ENCODE measurements around the gene CTBP2. TPM values are rescaled to one million over a fixed set of nuclear protein-coding genes. Genes with fewer than 3 reads are reported as not detected.

CTBP2 gene
- total RNA-seq, 2 donors from 2014 or later, result 75.3 to 109 TPM

DNA sequence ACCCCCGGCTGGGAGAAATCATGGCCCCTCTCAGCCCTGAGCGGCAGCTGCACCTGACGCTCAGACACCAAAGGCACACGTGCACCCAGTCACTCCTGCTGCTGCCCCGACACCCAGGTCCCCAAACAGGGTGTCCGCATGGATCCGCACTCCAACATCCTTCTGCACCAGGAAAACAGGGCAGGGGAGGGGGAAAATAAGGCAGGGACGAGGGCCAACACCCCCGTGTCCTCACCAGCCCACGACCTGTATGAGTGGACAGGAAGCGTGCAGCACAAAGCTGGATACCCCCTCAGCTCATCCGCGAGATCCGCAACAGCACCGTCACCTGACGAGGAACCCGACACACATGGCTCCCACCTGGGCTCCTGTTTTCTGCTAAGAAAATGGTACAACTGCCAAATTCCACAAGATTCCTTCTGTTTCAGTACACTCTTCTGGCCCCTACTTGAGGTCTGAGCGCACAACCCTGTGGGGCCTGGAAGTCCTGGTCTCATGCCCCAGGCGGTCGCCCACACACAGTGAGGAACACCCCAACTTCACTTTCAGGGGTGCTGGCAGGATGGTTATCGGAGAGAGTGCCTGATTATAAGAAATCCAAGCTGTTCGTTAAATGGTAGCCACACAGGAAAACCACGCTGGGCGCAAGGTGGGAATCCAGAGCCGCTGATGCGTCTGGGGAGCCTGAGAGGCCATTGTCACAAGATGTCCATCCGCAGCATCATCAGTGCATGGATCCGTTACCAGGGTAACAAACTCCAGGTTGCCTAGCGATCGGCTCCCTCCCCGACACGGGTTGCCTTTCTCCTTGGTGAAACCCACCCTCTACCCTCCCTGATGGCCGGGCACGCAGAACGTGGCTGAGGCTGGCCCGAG lies 154.8 kb downstream of the CTBP2 start:
- Mint-ChIP-seq H3K4me1 (peaks cover 16% of the 10 kb centered on the region), H3K27ac (peak overlapping the region; percentile 48), H3K9me3 (no peaks in the 10 kb centered on the region), H3K4me3 (no peak overlapping the region), H3K27me3 (ENCODE audit: insufficient read depth) (no peaks in the 10 kb centered on the region), H3K36me3 (ENCODE audit: low read depth) (peaks cover 14% of the 10 kb centered on the region)
- no peaks in the 10 kb centered on the region for H3K4me1 ChIP-seq (ENCODE audit: control insufficient read depth, insufficient read depth, low read length)
- no peak overlapping the region for H3K27ac ChIP-seq (ENCODE audit: low read depth, low read length)
- WGBS, 2 experiments (ENCODE audit: insufficient coverage in 1 of 2, insufficient read length in 1 of 2), result 95 to 97% methylated on average over 27 to 36 of the region's 36 CpGs
- H3K36me3 ChIP-seq (ENCODE audit: control insufficient read depth, insufficient read depth, low read length), result peaks cover 13% of the 10 kb centered on the region
- no peaks in the 10 kb centered on the region for H3K27me3 ChIP-seq (ENCODE audit: control insufficient read depth, insufficient read depth, low read length, poor library complexity, severe bottlenecking)
- no peaks in the 10 kb centered on the region for H3K9me3 ChIP-seq (ENCODE audit: control insufficient read depth, low read length)
- TF ChIP-seq, protein P1, sequence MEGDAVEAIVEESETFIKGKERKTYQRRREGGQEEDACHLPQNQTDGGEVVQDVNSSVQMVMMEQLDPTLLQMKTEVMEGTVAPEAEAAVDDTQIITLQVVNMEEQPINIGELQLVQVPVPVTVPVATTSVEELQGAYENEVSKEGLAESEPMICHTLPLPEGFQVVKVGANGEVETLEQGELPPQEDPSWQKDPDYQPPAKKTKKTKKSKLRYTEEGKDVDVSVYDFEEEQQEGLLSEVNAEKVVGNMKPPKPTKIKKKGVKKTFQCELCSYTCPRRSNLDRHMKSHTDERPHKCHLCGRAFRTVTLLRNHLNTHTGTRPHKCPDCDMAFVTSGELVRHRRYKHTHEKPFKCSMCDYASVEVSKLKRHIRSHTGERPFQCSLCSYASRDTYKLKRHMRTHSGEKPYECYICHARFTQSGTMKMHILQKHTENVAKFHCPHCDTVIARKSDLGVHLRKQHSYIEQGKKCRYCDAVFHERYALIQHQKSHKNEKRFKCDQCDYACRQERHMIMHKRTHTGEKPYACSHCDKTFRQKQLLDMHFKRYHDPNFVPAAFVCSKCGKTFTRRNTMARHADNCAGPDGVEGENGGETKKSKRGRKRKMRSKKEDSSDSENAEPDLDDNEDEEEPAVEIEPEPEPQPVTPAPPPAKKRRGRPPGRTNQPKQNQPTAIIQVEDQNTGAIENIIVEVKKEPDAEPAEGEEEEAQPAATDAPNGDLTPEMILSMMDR (conservative IDR thresholded peaks at IDR 0.05), result no peak
- no peak overlapping the region for H3K9ac ChIP-seq (ENCODE audit: extremely low read depth, low read length, poor library complexity, severe bottlenecking)
- no peak for DNase-seq
- no peak overlapping the region for H3K4me3 ChIP-seq (ENCODE audit: low read length)

DNA sequence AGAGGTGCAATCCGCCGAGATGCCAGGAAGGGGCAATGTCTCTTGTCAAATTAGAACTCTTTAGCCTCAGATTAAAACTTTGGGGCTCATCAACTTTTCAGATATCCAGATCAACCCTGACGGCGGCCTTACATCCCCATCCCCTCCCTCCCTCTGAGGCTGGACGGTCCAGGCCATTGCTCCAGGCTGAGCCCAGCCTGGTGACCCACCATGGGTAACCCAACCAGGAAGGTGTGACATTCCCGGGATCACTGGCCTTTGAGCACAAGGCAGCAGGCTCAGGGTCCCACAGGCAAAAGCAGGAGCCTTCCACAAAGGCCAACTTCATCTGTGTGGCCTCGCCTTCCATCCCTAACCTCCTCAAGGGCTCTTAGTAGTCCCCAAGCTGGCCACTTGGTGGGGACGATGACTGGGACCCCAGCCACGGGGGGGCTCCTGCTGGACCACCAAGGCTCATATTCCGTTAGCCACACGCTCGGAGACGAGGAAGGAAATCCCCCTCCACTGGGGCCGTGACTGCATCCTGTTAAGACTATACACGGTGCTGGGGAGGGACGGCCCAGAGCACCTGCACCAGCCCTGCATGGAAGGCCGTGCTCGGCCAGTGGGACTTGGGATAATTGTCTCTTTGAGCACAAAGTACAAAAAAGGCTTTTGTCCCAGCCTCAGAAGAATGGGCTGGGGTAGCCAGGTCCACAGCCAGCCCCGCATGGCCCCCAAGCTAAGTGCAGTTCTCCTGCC lies 155.6 kb downstream of the CTBP2 start:
- Histone ChIP-seq H3K4me1 (ENCODE audit: control insufficient read depth, insufficient read depth, low read length) (no peaks in the 10 kb centered on the region), H3K4me3 (ENCODE audit: low read length) (no peak overlapping the region), H3K36me3 (ENCODE audit: control insufficient read depth, insufficient read depth, low read length) (peaks cover 16% of the 10 kb centered on the region), H3K27ac (ENCODE audit: low read depth, low read length) (no peak overlapping the region), H3K27me3 (ENCODE audit: control insufficient read depth, insufficient read depth, low read length, poor library complexity, severe bottlenecking) (no peaks in the 10 kb centered on the region), H3K9me3 (ENCODE audit: control insufficient read depth, low read length) (no peaks in the 10 kb centered on the region), H3K9ac (ENCODE audit: extremely low read depth, low read length, poor library complexity, severe bottlenecking) (no peak overlapping the region)
- peak overlapping the region; percentile 48 for H3K27ac Mint-ChIP-seq
- peaks cover 10% of the 10 kb centered on the region for H3K4me1 Mint-ChIP-seq
- TF ChIP-seq, protein P1 (conservative IDR thresholded peaks at IDR 0.05), result no peak
- no peaks in the 10 kb centered on the region for H3K27me3 Mint-ChIP-seq (ENCODE audit: insufficient read depth)
- DNase-seq, result peak; percentile 60
- peaks cover 23% of the 10 kb centered on the region for H3K36me3 Mint-ChIP-seq (ENCODE audit: low read depth)
- H3K4me3 Mint-ChIP-seq, result no peak overlapping the region
- no peaks in the 10 kb centered on the region for H3K9me3 Mint-ChIP-seq
- 88 to 94% methylated on average over 9 to 19 of the region's 19 CpGs for WGBS, 2 experiments (ENCODE audit: insufficient coverage in 1 of 2, insufficient read length in 1 of 2)

- H3K9me3 Mint-ChIP-seq, result no peaks in the 10 kb centered on the region
- H3K4me3 Mint-ChIP-seq, result no peak overlapping the region
- Histone ChIP-seq H3K4me1 (ENCODE audit: control insufficient read depth, insufficient read depth, low read length) (no peaks in the 10 kb centered on the region), H3K27me3 (ENCODE audit: control insufficient read depth, insufficient read depth, low read length, poor library complexity, severe bottlenecking) (no peaks in the 10 kb centered on the region), H3K9ac (ENCODE audit: extremely low read depth, low read length, poor library complexity, severe bottlenecking) (no peak overlapping the region), H3K27ac (ENCODE audit: low read depth, low read length) (peak overlapping the region; percentile 42), H3K36me3 (ENCODE audit: control insufficient read depth, insufficient read depth, low read length) (peaks cover 16% of the 10 kb centered on the region), H3K4me3 (ENCODE audit: low read length) (no peak overlapping the region), H3K9me3 (ENCODE audit: control insufficient read depth, low read length) (no peaks in the 10 kb centered on the region)
- H3K27ac Mint-ChIP-seq, result no peak overlapping the region
- H3K27me3 Mint-ChIP-seq (ENCODE audit: insufficient read depth), result no peaks in the 10 kb centered on the region
- H3K4me1 Mint-ChIP-seq, result peaks cover 3% of the 10 kb centered on the region
- TF ChIP-seq, protein P1 (conservative IDR thresholded peaks at IDR 0.05), result peak; percentile 8
- WGBS, 2 experiments (ENCODE audit: insufficient coverage in 1 of 2, insufficient read length in 1 of 2), result 89 to 90% methylated on average over 7 to 14 of the region's 14 CpGs
- H3K36me3 Mint-ChIP-seq (ENCODE audit: low read depth), result peaks cover 26% of the 10 kb centered on the region
- no peak for DNase-seq
Observed at GRCh38 chr10:125003901-125004467, 156.4 kb downstream of the CTBP2 start.

All from endodermal cell (in vitro differentiated cells).